Testis (tissue), 2 donors: ENCODE data around the gene COL17A1.

Experiments
- POLR2A ChIP-seq: fragments of 450-650 bp; IDR thresholded peaks from one replicate; pipeline ENCODE4 v1.6.1; 2017; ENCODE audit warnings: antibody characterized with exemption, mild to moderate bottlenecking, moderate library complexity
- TF ChIP-seq, protein P1 (sequence below), 3 experiments: fragments of 450-650 bp in 2 of 3; fragments of 200-600 bp in 1 of 3; sonication (generic) in 1 of 3; IDR thresholded peaks; one replicate each; pipeline ENCODE4 v1.5.1; 2016 to 2019; ENCODE audit warnings: antibody characterized with exemption in 3 of 3, mild to moderate bottlenecking in 2 of 3, moderate library complexity in 1 of 3

DNA sequence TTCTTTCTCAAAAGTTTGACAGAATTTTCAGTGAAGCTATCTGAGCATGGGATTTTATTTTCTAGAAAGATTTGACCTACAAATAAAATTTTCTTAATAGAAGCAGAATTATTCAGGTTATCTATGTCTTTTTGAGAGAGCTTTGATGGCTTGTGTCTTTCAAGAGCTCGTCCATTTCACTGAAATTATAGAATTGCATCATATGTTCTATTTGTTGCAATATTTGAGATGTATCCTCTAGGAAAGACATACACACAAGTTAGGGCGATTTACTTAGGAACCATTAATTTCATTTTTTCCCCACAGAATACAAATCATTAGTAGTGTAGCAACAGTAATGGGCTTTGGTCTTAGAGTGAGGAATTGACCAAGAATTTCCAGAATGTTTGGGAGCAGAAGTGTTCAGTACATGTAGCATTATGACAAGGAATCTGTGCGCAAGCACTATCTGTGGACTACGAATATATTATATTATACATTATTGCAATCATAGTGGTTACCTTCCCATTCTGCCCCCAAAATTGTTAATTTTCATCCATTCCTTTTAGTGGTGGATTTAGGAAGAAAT lies 12.8 kb upstream of the COL17A1 start:
- TF ChIP-seq, protein P1, sequence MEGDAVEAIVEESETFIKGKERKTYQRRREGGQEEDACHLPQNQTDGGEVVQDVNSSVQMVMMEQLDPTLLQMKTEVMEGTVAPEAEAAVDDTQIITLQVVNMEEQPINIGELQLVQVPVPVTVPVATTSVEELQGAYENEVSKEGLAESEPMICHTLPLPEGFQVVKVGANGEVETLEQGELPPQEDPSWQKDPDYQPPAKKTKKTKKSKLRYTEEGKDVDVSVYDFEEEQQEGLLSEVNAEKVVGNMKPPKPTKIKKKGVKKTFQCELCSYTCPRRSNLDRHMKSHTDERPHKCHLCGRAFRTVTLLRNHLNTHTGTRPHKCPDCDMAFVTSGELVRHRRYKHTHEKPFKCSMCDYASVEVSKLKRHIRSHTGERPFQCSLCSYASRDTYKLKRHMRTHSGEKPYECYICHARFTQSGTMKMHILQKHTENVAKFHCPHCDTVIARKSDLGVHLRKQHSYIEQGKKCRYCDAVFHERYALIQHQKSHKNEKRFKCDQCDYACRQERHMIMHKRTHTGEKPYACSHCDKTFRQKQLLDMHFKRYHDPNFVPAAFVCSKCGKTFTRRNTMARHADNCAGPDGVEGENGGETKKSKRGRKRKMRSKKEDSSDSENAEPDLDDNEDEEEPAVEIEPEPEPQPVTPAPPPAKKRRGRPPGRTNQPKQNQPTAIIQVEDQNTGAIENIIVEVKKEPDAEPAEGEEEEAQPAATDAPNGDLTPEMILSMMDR (IDR thresholded peaks at IDR 0.05): no peak
- no peak for TF ChIP-seq POLR2A
